Activated CD4-positive, alpha-beta T cell treated with anti-CD3 and anti-CD28 coated beads for 24 hours (primary cell): ENCODE results near the gene LRMDA.

ENCODE experiments used
- DNase-seq, 2 donors: peaks; one replicate each; pipeline ENCODE4 v3.0.0-alpha.2; 2020; ENCODE audit warnings: low read depth in 2 of 2

The LRMDA gene

GRCh38 chr10:76393875-76394706 is 962.7 kb downstream of the LRMDA start:
- no peak for DNase-seq

- DNase-seq = no peak
Observed at GRCh38 chr10:76394707-76395042, 963.3 kb downstream of the LRMDA start.

- DNase-seq = no peak
Observed at GRCh38 chr10:76395251-76395650, 963.8 kb downstream of the LRMDA start.

- no peak for DNase-seq
Observed at GRCh38 chr10:76396134-76396533, 964.7 kb downstream of the LRMDA start.

GRCh38 chr10:76397181-76398042 is 966.0 kb downstream of the LRMDA start:
- DNase-seq = no peak

- DNase-seq = no peak
Observed at GRCh38 chr10:76398043-76398710, 966.8 kb downstream of the LRMDA start.

- no peak for DNase-seq
Observed at GRCh38 chr10:76399226-76399625, 967.8 kb downstream of the LRMDA start.

GRCh38 chr10:76401006-76401405 is 969.6 kb downstream of the LRMDA start:
- no peak for DNase-seq

GRCh38 chr10:76403912-76404311 is 972.5 kb downstream of the LRMDA start:
- no peak for DNase-seq

GRCh38 chr10:76404531-76404930 is 973.1 kb downstream of the LRMDA start:
- no peak for DNase-seq

- DNase-seq = no peak
Observed at GRCh38 chr10:76405922-76406321, 974.5 kb downstream of the LRMDA start.

- no peak for DNase-seq
Observed at GRCh38 chr10:76408646-76409045, 977.2 kb downstream of the LRMDA start.

GRCh38 chr10:76411729-76412435 is 980.5 kb downstream of the LRMDA start:
- no peak for DNase-seq

- no peak for DNase-seq
Observed at GRCh38 chr10:76415554-76415953, 984.1 kb downstream of the LRMDA start.

- no peak for DNase-seq
Observed at GRCh38 chr10:76416642-76417041, 985.2 kb downstream of the LRMDA start.

- DNase-seq = no peak
Observed at GRCh38 chr10:76420725-76421124, 989.3 kb downstream of the LRMDA start.

GRCh38 chr10:76422769-76423168 is 991.3 kb downstream of the LRMDA start:
- DNase-seq = no peak

- no peak for DNase-seq
Observed at GRCh38 chr10:76428551-76429367, 997.3 kb downstream of the LRMDA start.

- DNase-seq = no peak
Observed at GRCh38 chr10:76429368-76430060, 998.1 kb downstream of the LRMDA start.

- no peak for DNase-seq
Observed at GRCh38 chr10:76430061-76430645, 998.7 kb downstream of the LRMDA start.
